ENCODE data around the gene NLRP8. TPM values are rescaled to one million over a fixed set of nuclear protein-coding genes. Genes with fewer than 3 reads are reported as not detected.
"Not testable (repeated sequence)": the region's sequence is repeated elsewhere in the genome, so short reads cannot be mapped to it uniquely, and the experiment has no call there.

Gene NLRP8
- total and polyA plus RNA-seq, 2 donors (not counting 1 experiment from before 2014, with no cell fraction given) = not detected

- Histone ChIP-seq H3K36me3 (ENCODE audit: control insufficient read depth, insufficient read depth, low read length) (no peaks in the 10 kb centered on the region), H3K9ac (ENCODE audit: insufficient read depth, low read length) (no peak overlapping the region), H3K9me3 (ENCODE audit: control insufficient read depth, insufficient read depth, low read depth, low read length) (no peaks in the 10 kb centered on the region), H3K4me2 (ENCODE audit: extremely low read depth, insufficient read depth, low read length) (no peak overlapping the region), H3K27me3 (ENCODE audit: control insufficient read depth, insufficient read depth, low read length) (no peaks in the 10 kb centered on the region), H2AFZ (ENCODE audit: low read length) (no peak overlapping the region), H3K4me1 (ENCODE audit: control insufficient read depth, extremely low read depth, insufficient read depth, low read length) (no peaks in the 10 kb centered on the region), H4K20me1 (ENCODE audit: control insufficient read depth, extremely low read depth, insufficient read depth, low read length) (no peaks in the 10 kb centered on the region), H3K4me3 (replicated peaks in 1 of 4; ENCODE audit: control extremely low read depth in 1 of 4, insufficient read depth in 1 of 4, low read depth in 3 of 4, low read length in 4 of 4) (no peak overlapping the region), H3K79me2 (ENCODE audit: control insufficient read depth, insufficient read depth, low read length) (no peaks in the 10 kb centered on the region), H3K27ac (ENCODE audit: insufficient read depth, low read length) (no peak overlapping the region)
- no peak for DNase-seq (ENCODE audit: low read depth in 2 of 2)
- TF ChIP-seq EZH2 (IDR thresholded peaks at IDR 0.05; ENCODE audit: low read length, missing control alignments) (no peak), CTCF (conservative IDR thresholded peaks at IDR 0.05 in 1 of 2, IDR thresholded peaks at IDR 0.05 in 1 of 2; ENCODE audit: low read depth in 1 of 2, low read length in 2 of 2) (no peak)
These were observed 24.1 kb upstream of the NLRP8 start for GRCh38 chr19:55923556-55923955.

GRCh38 chr19:55927991-55928390 lies 19.6 kb upstream of the NLRP8 start:
- Histone ChIP-seq H3K9ac (ENCODE audit: insufficient read depth, low read length) (no peak overlapping the region), H4K20me1 (ENCODE audit: control insufficient read depth, extremely low read depth, insufficient read depth, low read length) (no peaks in the 10 kb centered on the region), H3K27ac (ENCODE audit: insufficient read depth, low read length) (no peak overlapping the region), H3K4me1 (ENCODE audit: control insufficient read depth, extremely low read depth, insufficient read depth, low read length) (no peaks in the 10 kb centered on the region), H3K27me3 (ENCODE audit: control insufficient read depth, insufficient read depth, low read length) (no peaks in the 10 kb centered on the region), H3K4me3 (replicated peaks in 1 of 4; ENCODE audit: control extremely low read depth in 1 of 4, insufficient read depth in 1 of 4, low read depth in 3 of 4, low read length in 4 of 4) (no peak overlapping the region), H3K9me3 (ENCODE audit: control insufficient read depth, insufficient read depth, low read depth, low read length) (no peaks in the 10 kb centered on the region), H2AFZ (ENCODE audit: low read length) (no peak overlapping the region), H3K79me2 (ENCODE audit: control insufficient read depth, insufficient read depth, low read length) (no peaks in the 10 kb centered on the region), H3K4me2 (ENCODE audit: extremely low read depth, insufficient read depth, low read length) (no peak overlapping the region), H3K36me3 (ENCODE audit: control insufficient read depth, insufficient read depth, low read length) (no peaks in the 10 kb centered on the region)
- no peak for TF ChIP-seq EZH2 (IDR thresholded peaks at IDR 0.05; ENCODE audit: low read length, missing control alignments)
- TF ChIP-seq CTCF (conservative IDR thresholded peaks at IDR 0.05 in 1 of 2, IDR thresholded peaks at IDR 0.05 in 1 of 2; ENCODE audit: low read depth in 1 of 2, low read length in 2 of 2) = no peak
- no peak for DNase-seq (ENCODE audit: low read depth in 2 of 2)

- H3K36me3 ChIP-seq (ENCODE audit: control insufficient read depth, insufficient read depth, low read length); H4K20me1 ChIP-seq (ENCODE audit: control insufficient read depth, extremely low read depth, insufficient read depth, low read length); H3K27me3 ChIP-seq (ENCODE audit: control insufficient read depth, insufficient read depth, low read length); H3K27ac ChIP-seq (ENCODE audit: insufficient read depth, low read length); H3K9me3 ChIP-seq (ENCODE audit: control insufficient read depth, insufficient read depth, low read depth, low read length); H3K4me1 ChIP-seq (ENCODE audit: control insufficient read depth, extremely low read depth, insufficient read depth, low read length); H3K4me2 ChIP-seq (ENCODE audit: extremely low read depth, insufficient read depth, low read length); H2AFZ ChIP-seq (ENCODE audit: low read length); H3K79me2 ChIP-seq (ENCODE audit: control insufficient read depth, insufficient read depth, low read length); DNase-seq (ENCODE audit: low read depth in 2 of 2); H3K4me3 ChIP-seq (replicated peaks in 1 of 4; ENCODE audit: control extremely low read depth in 1 of 4, insufficient read depth in 1 of 4, low read depth in 3 of 4, low read length in 4 of 4); H3K9ac ChIP-seq (ENCODE audit: insufficient read depth, low read length): not testable (repeated sequence)
These were observed 18.4 kb upstream of the NLRP8 start for GRCh38 chr19:55929258-55929657.

All from fibroblast of lung (primary cell).